HUES48 (cell line): ENCODE results near the gene DCLK1.

Experiments
- H3K27ac ChIP-seq: one replicate; pipeline ENCODE4 v1.7.0; 2013; ENCODE audit warnings: low read depth, low read length, inconsistent platforms
- H3K27me3 ChIP-seq: 2 replicates; pipeline ENCODE4 v1.6.1; 2013; ENCODE audit warnings: mild to moderate bottlenecking, low read length; ENCODE audit not compliant: control insufficient read depth, insufficient read depth
- H3K36me3 ChIP-seq: 2 replicates; pipeline ENCODE4 v1.6.1; 2013; ENCODE audit warnings: low read length; ENCODE audit not compliant: control insufficient read depth, insufficient read depth
- H3K4me1 ChIP-seq: 2 replicates; pipeline ENCODE4 v1.6.1; 2013; ENCODE audit warnings: mild to moderate bottlenecking, low read length; ENCODE audit not compliant: control insufficient read depth, insufficient read depth
- H3K4me3 ChIP-seq: 2 replicates; pipeline ENCODE4 v1.5.1; 2013; ENCODE audit warnings: mild to moderate bottlenecking, low read depth, low read length
- H3K9ac ChIP-seq: 2 replicates; pipeline ENCODE4 v1.6.1; 2013; ENCODE audit warnings: mild to moderate bottlenecking, low read depth, low read length, moderate library complexity
- H3K9me3 ChIP-seq: 2 replicates; pipeline ENCODE4 v1.6.1; 2013; ENCODE audit warnings: low read length; ENCODE audit not compliant: control insufficient read depth, insufficient read depth

DCLK1 gene

DNA sequence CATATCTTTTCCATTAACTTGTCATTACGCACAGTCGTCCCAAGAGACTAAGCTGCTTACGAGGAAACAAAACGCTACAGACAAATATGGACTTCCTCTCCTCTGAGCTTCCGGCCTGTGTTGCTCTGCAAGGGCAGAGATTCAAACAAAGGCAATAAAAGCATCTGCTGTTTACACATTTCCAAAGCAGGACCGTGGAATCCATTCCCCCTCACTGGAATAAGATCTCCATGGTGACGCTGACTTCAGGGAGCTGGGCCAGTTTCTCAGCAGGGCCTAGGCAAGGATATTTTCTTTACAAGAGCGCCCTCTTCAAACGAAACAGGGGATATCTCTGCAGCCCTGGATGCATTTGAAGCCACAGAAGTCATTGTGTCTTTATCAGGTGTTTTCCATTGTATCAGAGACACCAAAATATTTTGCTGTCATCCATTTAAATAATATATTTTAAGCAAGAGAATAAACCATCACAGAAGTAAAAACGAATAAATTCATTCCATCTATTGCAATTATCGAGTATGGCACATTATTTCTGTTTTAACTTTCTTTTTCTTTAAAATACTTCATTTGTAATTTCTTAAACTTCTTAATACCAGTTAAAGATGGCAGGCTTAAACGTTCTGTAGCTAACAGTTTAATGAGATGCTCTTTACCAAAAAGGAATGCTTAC lies 177.5 kb downstream of the DCLK1 start:
- H3K9me3 ChIP-seq: no peaks in the 10 kb centered on the region
- H3K27me3 ChIP-seq: no peaks in the 10 kb centered on the region
- H3K4me1 ChIP-seq: peaks cover 4% of the 10 kb centered on the region
- no peaks in the 10 kb centered on the region for H3K36me3 ChIP-seq
- no peak overlapping the region for H3K27ac ChIP-seq
- no peak overlapping the region for H3K9ac ChIP-seq
- H3K4me3 ChIP-seq: no peak overlapping the region

GRCh38 chr13:35947315-35947714 lies 183.9 kb downstream of the DCLK1 start:
- Histone ChIP-seq H3K27me3 (no peaks in the 10 kb centered on the region), H3K4me1 (peaks cover 24% of the 10 kb centered on the region), H3K36me3 (no peaks in the 10 kb centered on the region), H3K4me3 (no peak overlapping the region), H3K27ac (no peak overlapping the region), H3K9me3 (peaks cover 5% of the 10 kb centered on the region), H3K9ac (no peak overlapping the region)

- no peaks in the 10 kb centered on the region for H3K27me3 ChIP-seq
- H3K27ac ChIP-seq: no peak overlapping the region
- H3K9ac ChIP-seq: no peak overlapping the region
Observed at GRCh38 chr13:35945368-35945767, 185.8 kb downstream of the DCLK1 start.

GRCh38 chr13:35941374-35941773 lies 189.8 kb downstream of the DCLK1 start:
- no peak overlapping the region for H3K9ac ChIP-seq
- H3K9me3 ChIP-seq: peaks cover 5% of the 10 kb centered on the region
- no peak overlapping the region for H3K4me3 ChIP-seq
- no peaks in the 10 kb centered on the region for H3K36me3 ChIP-seq
- H3K4me1 ChIP-seq: peaks cover 2% of the 10 kb centered on the region; the same call in 1 of the 2 replicates
- H3K27ac ChIP-seq: no peak overlapping the region
- no peaks in the 10 kb centered on the region for H3K27me3 ChIP-seq

More at GRCh38 chr13:35945368-35945767, 185.8 kb downstream of the DCLK1 start:
- H3K9me3 ChIP-seq: peaks cover 5% of the 10 kb centered on the region
- no peak overlapping the region for H3K4me3 ChIP-seq
- no peaks in the 10 kb centered on the region for H3K36me3 ChIP-seq
- peaks cover 24% of the 10 kb centered on the region for H3K4me1 ChIP-seq

GRCh38 chr13:35940734-35941133 lies 190.4 kb downstream of the DCLK1 start:
- Histone ChIP-seq H3K9ac (no peak overlapping the region), H3K27me3 (no peaks in the 10 kb centered on the region), H3K4me3 (no peak overlapping the region), H3K27ac (no peak overlapping the region), H3K9me3 (peaks cover 5% of the 10 kb centered on the region), H3K4me1 (no peaks in the 10 kb centered on the region), H3K36me3 (no peaks in the 10 kb centered on the region)

GRCh38 chr13:35936246-35936978 lies 194.8 kb downstream of the DCLK1 start:
- H3K27ac ChIP-seq: no peak overlapping the region
- no peak overlapping the region for H3K9ac ChIP-seq
- H3K9me3 ChIP-seq: peaks cover 8% of the 10 kb centered on the region
- no peaks in the 10 kb centered on the region for H3K36me3 ChIP-seq
- no peaks in the 10 kb centered on the region for H3K27me3 ChIP-seq
- H3K4me1 ChIP-seq: peaks cover 3% of the 10 kb centered on the region
- H3K4me3 ChIP-seq: no peak overlapping the region

DNA sequence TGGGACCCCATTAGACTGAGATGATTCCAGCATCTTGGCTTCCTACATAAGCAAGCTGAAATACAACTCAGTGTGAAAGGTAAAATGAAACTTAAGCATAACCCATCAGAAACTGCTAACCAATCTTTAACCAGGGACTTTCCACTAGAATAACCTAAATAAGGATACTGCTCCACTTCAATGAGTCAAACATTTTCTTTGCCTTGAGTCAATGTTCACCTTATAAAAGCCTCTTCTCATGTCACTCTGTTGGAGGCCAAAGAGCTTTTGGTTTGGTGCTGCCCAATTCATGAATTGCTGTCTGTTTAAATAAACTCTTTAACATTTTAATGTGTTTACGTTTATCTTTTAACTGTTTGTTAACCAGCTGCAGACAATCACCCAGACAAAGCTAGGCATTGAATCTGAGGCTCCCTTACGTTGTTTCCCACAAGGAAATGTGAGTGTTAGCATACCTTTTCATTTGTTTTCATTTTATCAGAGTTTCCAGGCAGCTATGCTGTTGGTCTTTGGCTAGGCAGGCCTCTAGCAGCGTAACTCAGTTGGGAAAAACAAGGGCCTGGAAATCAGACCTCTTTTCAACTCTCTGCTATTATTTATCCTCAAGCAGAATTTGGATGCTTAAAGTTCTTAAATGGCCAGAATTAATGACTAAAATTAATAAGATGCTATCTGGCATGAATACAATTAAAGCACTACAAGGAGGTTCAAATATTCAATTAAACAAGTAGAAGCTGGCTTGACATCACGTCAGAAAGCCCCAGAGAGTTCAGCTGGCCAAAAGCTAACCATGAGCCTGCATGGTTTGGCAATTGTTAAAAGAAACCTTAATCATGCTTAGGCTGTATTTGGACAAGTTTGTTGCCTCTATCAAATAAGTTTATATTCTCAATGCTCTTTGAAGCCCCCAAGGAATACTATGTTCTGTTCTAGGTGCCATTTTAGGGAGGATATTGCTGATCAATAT lies 200.2 kb downstream of the DCLK1 start:
- peaks cover 8% of the 10 kb centered on the region for H3K9me3 ChIP-seq

DNA sequence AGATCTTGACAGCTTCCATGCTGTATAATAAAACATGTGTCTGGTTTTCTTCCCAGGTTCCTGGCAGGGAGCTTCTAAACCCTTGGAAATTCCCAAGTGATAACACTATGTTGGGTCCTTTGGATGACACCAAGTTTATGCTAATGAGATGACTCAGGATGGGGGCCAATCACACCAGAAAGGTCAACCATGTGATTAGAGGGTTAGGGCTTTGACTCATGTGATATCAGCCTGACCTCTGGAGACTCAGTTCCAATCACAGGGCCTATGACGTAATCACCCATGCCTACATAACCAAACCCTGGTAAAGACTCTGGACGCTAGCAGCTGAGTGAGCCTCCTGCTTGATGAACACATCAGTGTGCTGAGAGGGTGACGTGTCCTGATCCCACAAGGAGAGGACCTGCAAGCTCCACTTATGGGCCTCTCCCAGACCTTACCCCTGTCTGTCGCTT lies 203.6 kb downstream of the DCLK1 start:
- no peak overlapping the region for H3K9ac ChIP-seq
- no peaks in the 10 kb centered on the region for H3K27me3 ChIP-seq
- no peaks in the 10 kb centered on the region for H3K36me3 ChIP-seq
- peak overlapping the region; percentile 29 for H3K27ac ChIP-seq
- H3K4me3 ChIP-seq: no peak overlapping the region
- H3K9me3 ChIP-seq: no peaks in the 10 kb centered on the region
- peaks cover 7% of the 10 kb centered on the region for H3K4me1 ChIP-seq

More for the DNA sequence above, 200.2 kb downstream of the DCLK1 start:
- Histone ChIP-seq H3K4me3 (no peak overlapping the region), H3K9ac (no peak overlapping the region), H3K27me3 (no peaks in the 10 kb centered on the region), H3K36me3 (no peaks in the 10 kb centered on the region), H3K27ac (peak overlapping the region; percentile 57), H3K4me1 (peaks cover 7% of the 10 kb centered on the region)

DNA sequence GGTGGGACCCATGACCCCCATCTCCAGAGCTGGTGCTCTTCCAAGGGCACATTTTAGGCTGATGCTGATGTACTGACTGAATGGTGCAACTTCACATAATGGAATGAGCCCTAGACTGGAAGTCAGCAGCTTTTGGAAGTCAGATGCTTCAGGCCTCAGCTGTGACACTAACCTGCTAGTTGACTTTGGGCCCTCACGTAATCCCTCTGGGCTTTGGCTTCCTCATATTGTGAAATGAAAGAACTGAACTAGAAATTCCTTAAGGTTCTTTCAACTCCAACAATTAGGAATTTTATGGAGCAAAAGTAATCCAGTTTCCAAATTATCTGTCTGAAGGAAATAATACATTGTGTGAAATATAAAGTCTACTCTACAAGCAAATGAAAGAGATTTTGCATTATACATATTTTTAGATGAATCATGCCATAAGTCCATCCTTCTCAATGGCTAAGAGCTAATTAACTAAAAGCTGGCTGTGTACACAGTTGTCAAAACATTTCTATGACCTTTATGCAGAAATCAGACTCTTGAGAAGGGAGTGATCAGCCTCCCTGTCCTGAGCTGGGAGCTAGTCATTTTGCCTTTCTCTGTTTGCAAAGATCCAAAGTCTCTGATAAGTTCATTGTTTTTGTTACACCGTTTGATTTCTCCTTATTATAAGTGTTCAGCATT lies 204.2 kb downstream of the DCLK1 start:
- peak overlapping the region; percentile 29 for H3K27ac ChIP-seq
- H3K4me1 ChIP-seq: peaks cover 7% of the 10 kb centered on the region
- no peaks in the 10 kb centered on the region for H3K27me3 ChIP-seq
- no peak overlapping the region for H3K9ac ChIP-seq
- H3K9me3 ChIP-seq: no peaks in the 10 kb centered on the region
- H3K36me3 ChIP-seq: no peaks in the 10 kb centered on the region
- no peak overlapping the region for H3K4me3 ChIP-seq

GRCh38 chr13:35925669-35926068 lies 205.5 kb downstream of the DCLK1 start:
- Histone ChIP-seq H3K4me3 (no peak overlapping the region), H3K9me3 (no peaks in the 10 kb centered on the region), H3K9ac (no peak overlapping the region), H3K4me1 (peaks cover 11% of the 10 kb centered on the region), H3K27ac (no peak overlapping the region), H3K27me3 (no peaks in the 10 kb centered on the region), H3K36me3 (no peaks in the 10 kb centered on the region)
